Mesendoderm (in vitro differentiated cells): ENCODE data around the gene SPEF2. TPM values are rescaled to one million over a fixed set of nuclear protein-coding genes. Genes with fewer than 3 reads are reported as not detected.
A peak's percentile ranks its signal among the peaks of the same experiment; 100 is the strongest.

Experiments
- DNase-seq: peaks from one replicate; pipeline ENCODE4 v3.0.0; 2013
- H2AK5ac ChIP-seq: 2 replicates; pipeline ENCODE4 v1.6.1; 2013; ENCODE audit warnings: low read length, inconsistent platforms
- H2BK120ac ChIP-seq: 2 replicates; pipeline ENCODE4 v1.6.1; 2013; ENCODE audit warnings: low read depth, mild to moderate bottlenecking, low read length, moderate library complexity, mixed read lengths
- H2BK15ac ChIP-seq: replicated peaks from 2 replicates; pipeline ENCODE4 v1.6.1; 2013; ENCODE audit warnings: low read depth, mild to moderate bottlenecking, moderate library complexity
- H2BK5ac ChIP-seq: 2 replicates; pipeline ENCODE4 v1.6.1; 2013; ENCODE audit warnings: low read length, inconsistent platforms
- H3K18ac ChIP-seq: 2 replicates; pipeline ENCODE4 v1.6.1; 2013; ENCODE audit warnings: mild to moderate bottlenecking, low read length, mixed read lengths
- H3K23ac ChIP-seq: one replicate; pipeline ENCODE4 v1.6.1; 2013; ENCODE audit warnings: low read length
- H3K27ac ChIP-seq: 2 replicates; pipeline ENCODE4 v1.5.1; 2013; ENCODE audit warnings: low read depth, mild to moderate bottlenecking, inconsistent platforms, low read length, moderate library complexity
- H3K27me3 ChIP-seq: 2 replicates; pipeline ENCODE4 v1.6.1; 2013; ENCODE audit warnings: low read length, control low read depth, mild to moderate bottlenecking, inconsistent platforms; ENCODE audit not compliant: insufficient read depth, poor library complexity
- H3K36me3 ChIP-seq: 2 replicates; pipeline ENCODE4 v1.6.1; 2013; ENCODE audit warnings: low read length, inconsistent platforms; ENCODE audit not compliant: control insufficient read depth, insufficient read depth
- H3K4ac ChIP-seq: one replicate; pipeline ENCODE4 v1.6.1; 2013; ENCODE audit warnings: low read depth, mild to moderate bottlenecking, low read length, moderate library complexity
- H3K4me1 ChIP-seq: 2 replicates; pipeline ENCODE4 v1.6.1; 2013; ENCODE audit warnings: low read depth, low read length, inconsistent platforms; ENCODE audit not compliant: control insufficient read depth
- H3K4me2 ChIP-seq: 2 replicates; pipeline ENCODE4 v1.6.1; 2013; ENCODE audit warnings: low read length
- H3K4me3 ChIP-seq: 2 replicates; pipeline ENCODE4 v1.5.1; 2013; ENCODE audit warnings: mild to moderate bottlenecking, low read length
- H3K56ac ChIP-seq: one replicate; pipeline ENCODE4 v1.6.1; 2013; ENCODE audit warnings: low read length
- H3K79me1 ChIP-seq: 2 replicates; pipeline ENCODE4 v1.6.1; 2013; ENCODE audit warnings: low read length, inconsistent platforms
- H3K79me2 ChIP-seq: 2 replicates; pipeline ENCODE4 v1.6.1; 2013; ENCODE audit warnings: mild to moderate bottlenecking, low read length; ENCODE audit not compliant: control insufficient read depth, insufficient read depth
- H3K9ac ChIP-seq: 2 replicates; pipeline ENCODE4 v1.6.1; 2013; ENCODE audit warnings: low read length, inconsistent platforms
- H4K5ac ChIP-seq: one replicate; pipeline ENCODE4 v1.6.1; 2013; ENCODE audit warnings: low read length
- H4K8ac ChIP-seq: one replicate; pipeline ENCODE4 v1.6.1; 2013; ENCODE audit warnings: low read depth, mild to moderate bottlenecking, control low read depth, low read length, moderate library complexity
- WGBS: extraction: QIAGEN DNeasy Blood & Tissue Kit; methylation state at CpG from one replicate; pipeline ENCODE4 v1.1.7; 2013; ENCODE audit warnings: low lambda C conversion rate, missing lambda C conversion rate; ENCODE audit not compliant: insufficient coverage; ENCODE audit errors: extremely low coverage; 5-methylcytosine and 5-hydroxymethylcytosine counted together
- polyA plus RNA-seq, 2 experiments: library from polyadenylated mRNA; stranded (reverse); fragments of 200-250 nt; gene quantifications; one replicate each; pipeline ENCODE4 v1.2.3, GENCODE V29; 2013

Gene SPEF2, protein sequence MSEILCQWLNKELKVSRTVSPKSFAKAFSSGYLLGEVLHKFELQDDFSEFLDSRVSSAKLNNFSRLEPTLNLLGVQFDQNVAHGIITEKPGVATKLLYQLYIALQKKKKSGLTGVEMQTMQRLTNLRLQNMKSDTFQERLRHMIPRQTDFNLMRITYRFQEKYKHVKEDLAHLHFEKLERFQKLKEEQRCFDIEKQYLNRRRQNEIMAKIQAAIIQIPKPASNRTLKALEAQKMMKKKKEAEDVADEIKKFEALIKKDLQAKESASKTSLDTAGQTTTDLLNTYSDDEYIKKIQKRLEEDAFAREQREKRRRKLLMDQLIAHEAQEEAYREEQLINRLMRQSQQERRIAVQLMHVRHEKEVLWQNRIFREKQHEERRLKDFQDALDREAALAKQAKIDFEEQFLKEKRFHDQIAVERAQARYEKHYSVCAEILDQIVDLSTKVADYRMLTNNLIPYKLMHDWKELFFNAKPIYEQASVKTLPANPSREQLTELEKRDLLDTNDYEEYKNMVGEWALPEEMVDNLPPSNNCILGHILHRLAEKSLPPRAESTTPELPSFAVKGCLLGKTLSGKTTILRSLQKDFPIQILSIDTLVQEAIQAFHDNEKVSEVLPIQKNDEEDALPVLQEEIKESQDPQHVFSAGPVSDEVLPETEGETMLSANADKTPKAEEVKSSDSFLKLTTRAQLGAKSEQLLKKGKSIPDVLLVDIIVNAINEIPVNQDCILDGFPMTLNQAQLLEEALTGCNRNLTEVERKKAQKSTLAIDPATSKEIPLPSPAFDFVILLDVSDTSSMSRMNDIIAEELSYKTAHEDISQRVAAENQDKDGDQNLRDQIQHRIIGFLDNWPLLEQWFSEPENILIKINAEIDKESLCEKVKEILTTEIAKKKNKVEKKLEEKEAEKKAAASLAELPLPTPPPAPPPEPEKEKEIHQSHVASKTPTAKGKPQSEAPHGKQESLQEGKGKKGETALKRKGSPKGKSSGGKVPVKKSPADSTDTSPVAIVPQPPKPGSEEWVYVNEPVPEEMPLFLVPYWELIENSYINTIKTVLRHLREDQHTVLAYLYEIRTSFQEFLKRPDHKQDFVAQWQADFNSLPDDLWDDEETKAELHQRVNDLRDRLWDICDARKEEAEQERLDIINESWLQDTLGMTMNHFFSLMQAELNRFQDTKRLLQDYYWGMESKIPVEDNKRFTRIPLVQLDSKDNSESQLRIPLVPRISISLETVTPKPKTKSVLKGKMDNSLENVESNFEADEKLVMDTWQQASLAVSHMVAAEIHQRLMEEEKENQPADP (N-terminal part only)
- 0.34 TPM for polyA plus RNA-seq (2013, experiment 1 of 2)
- polyA plus RNA-seq (2013, experiment 2 of 2): 0.36 TPM

- DNase-seq: peak; percentile 97
- Histone ChIP-seq H2AK5ac (no peak within 1 kb of the TSS), H3K4ac (no peak within 1 kb of the TSS), H4K5ac (no peak within 1 kb of the TSS), H3K4me1 (no peaks in the 10 kb centered on the region), H3K23ac (no peak within 1 kb of the TSS), H2BK5ac (no peak within 1 kb of the TSS), H3K4me3 (peak within 1 kb of the TSS; percentile 83), H3K36me3 (no peaks in the 10 kb centered on the region), H3K56ac (peak within 1 kb of the TSS; percentile 88), H2BK15ac (no peak within 1 kb of the TSS), H3K4me2 (peak within 1 kb of the TSS; percentile 93), H3K9ac (peak within 1 kb of the TSS; percentile 71), H3K79me2 (no peaks in the 10 kb centered on the region), H3K79me1 (no peaks in the 10 kb centered on the region), H2BK120ac (no peak within 1 kb of the TSS), H3K27ac (no peak within 1 kb of the TSS), H4K8ac (no peak within 1 kb of the TSS), H3K27me3 (no peaks in the 10 kb centered on the region), H3K18ac (no peak within 1 kb of the TSS)
- no CpG with 5 or more reads among the region's 55 CpGs for WGBS
Measured at GRCh38 chr5:35617435-35618303, at the start of gene SPEF2. SPEF2 (plus strand) TSS chr5:35617863; CDS start chr5:35617998, 135 bp downstream.

GRCh38 chr5:35575578-35575977, 42.1 kb upstream of the SPEF2 start:
- no peak overlapping the region for H2BK5ac ChIP-seq
- H3K36me3 ChIP-seq: no peaks in the 10 kb centered on the region
- no peaks in the 10 kb centered on the region for H3K79me2 ChIP-seq
- H3K27ac ChIP-seq: no peak overlapping the region
- no peak overlapping the region for H3K9ac ChIP-seq
- H3K4me1 ChIP-seq: no peaks in the 10 kb centered on the region
- no peak overlapping the region for H3K23ac ChIP-seq
- WGBS: no CpG with 5 or more reads among the region's 1 CpG
- H3K4ac ChIP-seq: no peak overlapping the region
- H4K8ac ChIP-seq: no peak overlapping the region
- H3K79me1 ChIP-seq: no peaks in the 10 kb centered on the region
- no peak overlapping the region for H4K5ac ChIP-seq
- H3K18ac ChIP-seq: no peak overlapping the region
- H2BK15ac ChIP-seq: no peak overlapping the region
- H2AK5ac ChIP-seq: no peak overlapping the region
- no peak overlapping the region for H3K4me3 ChIP-seq
- H3K56ac ChIP-seq: no peak overlapping the region
- H3K4me2 ChIP-seq: no peak overlapping the region
- no peak for DNase-seq
- H3K27me3 ChIP-seq: no peaks in the 10 kb centered on the region
- H2BK120ac ChIP-seq: no peak overlapping the region

DNA sequence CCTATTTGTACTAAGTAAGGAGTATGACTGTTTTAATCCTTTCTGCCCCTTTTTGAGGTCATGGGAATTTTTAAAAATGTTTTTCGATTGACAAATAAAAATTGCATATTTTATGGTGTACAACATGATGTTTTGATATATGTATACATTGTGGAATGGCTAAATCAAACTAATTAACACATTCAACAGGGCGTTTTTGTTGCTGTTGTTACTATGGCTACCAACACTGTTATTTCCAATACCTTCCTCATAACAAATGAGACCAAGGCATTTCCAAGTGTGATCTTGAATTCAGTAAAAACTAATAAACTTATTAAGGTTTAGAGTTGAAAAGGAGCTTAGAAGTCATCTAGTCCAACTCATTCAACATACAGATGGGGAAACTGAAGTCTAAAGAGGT, 30.2 kb upstream of the SPEF2 start:
- Histone ChIP-seq H3K36me3 (no peaks in the 10 kb centered on the region), H3K56ac (no peak overlapping the region), H3K4me1 (no peaks in the 10 kb centered on the region), H3K23ac (no peak overlapping the region), H3K27me3 (no peaks in the 10 kb centered on the region), H3K4me2 (no peak overlapping the region), H3K4me3 (no peak overlapping the region), H3K27ac (no peak overlapping the region), H2BK5ac (no peak overlapping the region), H3K79me1 (no peaks in the 10 kb centered on the region), H3K4ac (no peak overlapping the region), H3K9ac (no peak overlapping the region), H2AK5ac (no peak overlapping the region), H4K8ac (no peak overlapping the region), H2BK120ac (no peak overlapping the region), H3K18ac (no peak overlapping the region), H3K79me2 (no peaks in the 10 kb centered on the region), H4K5ac (no peak overlapping the region), H2BK15ac (no peak overlapping the region)
- DNase-seq: no peak
- no CpG with 5 or more reads among the region's 2 CpGs for WGBS

DNA sequence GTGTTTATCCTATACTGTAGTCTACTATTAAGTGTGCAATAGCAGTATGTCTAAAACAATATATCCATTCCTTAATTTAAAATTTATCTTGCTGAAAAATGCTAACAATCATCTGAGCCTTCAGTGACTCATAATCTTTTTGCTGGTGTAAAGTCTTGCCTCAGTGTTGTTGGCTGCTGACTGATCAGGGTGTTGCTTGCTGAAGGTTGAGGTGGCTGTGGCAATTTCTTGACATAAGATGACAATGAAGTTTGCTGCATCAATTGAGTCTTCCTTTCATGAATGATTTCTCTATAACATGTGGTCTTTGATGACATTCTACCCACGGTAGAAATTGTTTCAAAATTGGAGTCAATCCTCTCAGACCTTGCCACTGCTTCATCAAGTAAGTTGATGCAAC, 24.3 kb upstream of the SPEF2 start:
- H4K8ac ChIP-seq: no peak overlapping the region
- H3K36me3 ChIP-seq: no peaks in the 10 kb centered on the region
- H3K9ac ChIP-seq: no peak overlapping the region
- H3K4ac ChIP-seq: no peak overlapping the region
- H3K4me2 ChIP-seq: no peak overlapping the region
- no peak overlapping the region for H2BK15ac ChIP-seq
- no peak overlapping the region for H3K4me3 ChIP-seq
- no peaks in the 10 kb centered on the region for H3K4me1 ChIP-seq
- H3K18ac ChIP-seq: no peak overlapping the region
- H3K27ac ChIP-seq: no peak overlapping the region
- no peak overlapping the region for H2BK120ac ChIP-seq
- DNase-seq: no peak
- no peaks in the 10 kb centered on the region for H3K79me2 ChIP-seq
- no peak overlapping the region for H2AK5ac ChIP-seq
- H3K79me1 ChIP-seq: no peaks in the 10 kb centered on the region
- no peaks in the 10 kb centered on the region for H3K27me3 ChIP-seq
- WGBS: no CpG with 5 or more reads among the region's 1 CpG
- no peak overlapping the region for H3K23ac ChIP-seq
- H4K5ac ChIP-seq: no peak overlapping the region
- no peak overlapping the region for H3K56ac ChIP-seq
- H2BK5ac ChIP-seq: no peak overlapping the region
